ENCODE measurements around the gene LRCH2. TPM values are rescaled to one million over a fixed set of nuclear protein-coding genes. Genes with fewer than 3 reads are reported as not detected.

Gene LRCH2
- total RNA-seq, 1 experiment from 2014 or later = 6.6 TPM

DNA sequence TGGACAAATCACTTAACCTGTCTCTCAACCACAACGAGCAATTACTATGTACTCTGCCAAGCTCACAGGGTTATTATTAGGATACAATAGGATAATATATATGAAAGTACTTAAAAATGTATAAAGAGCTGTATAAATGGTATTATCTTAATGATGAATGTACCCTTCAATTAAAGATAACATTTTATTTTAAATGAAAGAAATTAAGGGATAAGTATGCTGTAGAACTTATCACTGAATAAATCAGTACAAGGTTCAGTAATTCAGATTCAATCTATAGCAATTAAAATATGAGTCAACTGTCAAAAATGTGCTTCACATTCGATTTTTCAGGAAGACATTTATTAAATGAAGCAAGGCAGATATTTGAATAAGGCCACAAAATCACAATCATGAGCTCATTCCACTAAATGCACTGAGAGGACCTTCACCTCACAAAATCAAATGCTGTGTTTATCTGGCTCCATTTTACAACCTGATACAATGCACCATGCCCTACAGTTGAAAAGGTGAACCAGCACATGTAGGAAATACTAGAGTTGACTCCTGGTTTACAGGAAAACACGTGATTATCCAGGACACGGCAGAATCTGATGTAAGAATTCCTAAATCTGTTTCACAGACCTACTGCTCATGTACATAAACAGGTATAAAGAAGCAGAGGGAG lies 4.4 kb downstream of the LRCH2 start:
- Histone ChIP-seq H3K9me3 (ENCODE audit: control insufficient read depth, low read depth, low read length) (no peaks in the 10 kb centered on the region), H3K27ac (ENCODE audit: insufficient read length, low read depth, low read length) (no peak overlapping the region), H4K8ac (replicated peaks; ENCODE audit: insufficient read length, low read depth, low read length) (no peak overlapping the region), H3K14ac (ENCODE audit: insufficient read depth, low read length) (no peak overlapping the region), H3K79me2 (ENCODE audit: insufficient read depth, low read length) (no peaks in the 10 kb centered on the region), H2AFZ (ENCODE audit: low read length) (no peak overlapping the region), H2BK120ac (ENCODE audit: low read depth, low read length, poor library complexity, severe bottlenecking) (no peak overlapping the region), H3K18ac (ENCODE audit: insufficient read length, low read depth, low read length) (no peak overlapping the region), H4K91ac (ENCODE audit: insufficient read length, low read depth, low read length) (no peak overlapping the region), H3K9ac (ENCODE audit: extremely low read depth, insufficient read length, low read length) (no peak overlapping the region), H2BK15ac (ENCODE audit: low read depth, low read length) (no peak overlapping the region), H3K79me1 (ENCODE audit: insufficient read depth, low read depth, low read length, poor library complexity, severe bottlenecking) (no peaks in the 10 kb centered on the region), H4K20me1 (ENCODE audit: control insufficient read depth, insufficient read depth, insufficient read length) (no peaks in the 10 kb centered on the region), H3K23ac (ENCODE audit: insufficient read length, low read depth, low read length) (no peak overlapping the region), H2AK5ac (ENCODE audit: insufficient read length, low read length) (no peak overlapping the region), H4K5ac (ENCODE audit: insufficient read length, low read depth, low read length) (no peak overlapping the region), H3K56ac (ENCODE audit: insufficient read length, low read depth, low read length) (no peak overlapping the region), H3K4me2 (ENCODE audit: insufficient read depth, insufficient read length, low read length) (no peak overlapping the region), H3T11ph (ENCODE audit: low read length) (no peak overlapping the region), H3K27me3 (ENCODE audit: insufficient read depth, low read length) (no peaks in the 10 kb centered on the region; the same call in 1 of the 2 replicates), H3K4me1 (ENCODE audit: insufficient read depth, low read length) (peaks cover 2% of the 10 kb centered on the region; the same call in 1 of the 2 replicates), H3K4ac (ENCODE audit: low read depth, low read length) (no peak overlapping the region), H3K23me2 (ENCODE audit: insufficient read length, low read depth, low read length, poor library complexity, severe bottlenecking) (peaks cover 5% of the 10 kb centered on the region), H2BK5ac (ENCODE audit: insufficient read length, low read length) (no peak overlapping the region), H2BK12ac (ENCODE audit: insufficient read length, low read depth, low read length) (no peak overlapping the region), H2BK20ac (ENCODE audit: low read depth, low read length, poor library complexity, severe bottlenecking) (no peak overlapping the region)
- H3K4me3 Mint-ChIP-seq = no peak overlapping the region
- no CpG with 5 or more reads among the region's 4 CpGs for WGBS (ENCODE audit: extremely low coverage, insufficient read length, low lambda C conversion rate)
- no peak overlapping the region for H3K27ac Mint-ChIP-seq
- TF ChIP-seq, protein P1, sequence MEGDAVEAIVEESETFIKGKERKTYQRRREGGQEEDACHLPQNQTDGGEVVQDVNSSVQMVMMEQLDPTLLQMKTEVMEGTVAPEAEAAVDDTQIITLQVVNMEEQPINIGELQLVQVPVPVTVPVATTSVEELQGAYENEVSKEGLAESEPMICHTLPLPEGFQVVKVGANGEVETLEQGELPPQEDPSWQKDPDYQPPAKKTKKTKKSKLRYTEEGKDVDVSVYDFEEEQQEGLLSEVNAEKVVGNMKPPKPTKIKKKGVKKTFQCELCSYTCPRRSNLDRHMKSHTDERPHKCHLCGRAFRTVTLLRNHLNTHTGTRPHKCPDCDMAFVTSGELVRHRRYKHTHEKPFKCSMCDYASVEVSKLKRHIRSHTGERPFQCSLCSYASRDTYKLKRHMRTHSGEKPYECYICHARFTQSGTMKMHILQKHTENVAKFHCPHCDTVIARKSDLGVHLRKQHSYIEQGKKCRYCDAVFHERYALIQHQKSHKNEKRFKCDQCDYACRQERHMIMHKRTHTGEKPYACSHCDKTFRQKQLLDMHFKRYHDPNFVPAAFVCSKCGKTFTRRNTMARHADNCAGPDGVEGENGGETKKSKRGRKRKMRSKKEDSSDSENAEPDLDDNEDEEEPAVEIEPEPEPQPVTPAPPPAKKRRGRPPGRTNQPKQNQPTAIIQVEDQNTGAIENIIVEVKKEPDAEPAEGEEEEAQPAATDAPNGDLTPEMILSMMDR (conservative IDR thresholded peaks at IDR 0.05) = no peak
- H3K4me1 Mint-ChIP-seq = peaks cover 44 to 62% of the 10 kb centered on the region in 2 experiments
- no peaks in the 10 kb centered on the region for H3K36me3 Mint-ChIP-seq (ENCODE audit: insufficient read depth in 1 of 3, low read depth in 3 of 3)
- no peaks in the 10 kb centered on the region for H3K9me3 Mint-ChIP-seq
- peaks cover 13% of the 10 kb centered on the region for H3K27me3 Mint-ChIP-seq (ENCODE audit: low read depth)
- no peak for DNase-seq

Data from H9 (cell line).